Testis (tissue), 3 donors: ENCODE measurements around the gene ST6GAL1. TPM values are rescaled to one million over a fixed set of nuclear protein-coding genes. Genes with fewer than 3 reads are reported as not detected.

Experiments used
- DNase-seq: peaks from one replicate; pipeline ENCODE4 v3.0.0-alpha.2; 2019
- H3K27ac ChIP-seq, 2 donors: fragments of 200-600 bp; sonication (generic); one replicate each; pipeline ENCODE4 v1.5.1; 2019
- H3K27me3 ChIP-seq: fragments of 200-600 bp; sonication (generic); one replicate; pipeline ENCODE4 v1.5.1; 2019
- H3K36me3 ChIP-seq: fragments of 200-600 bp; sonication (generic); one replicate; pipeline ENCODE4 v1.5.1; 2017; ENCODE audit warnings: low read depth; ENCODE audit errors: missing control alignments
- H3K4me1 ChIP-seq: fragments of 200-600 bp; sonication (generic); one replicate; pipeline ENCODE4 v1.5.1; 2019
- H3K4me3 ChIP-seq, 2 donors: fragments of 200-600 bp; sonication (generic); one replicate each; pipeline ENCODE4 v1.5.1; 2017 to 2019
- H3K9me3 ChIP-seq: fragments of 200-600 bp; sonication (generic); one replicate; pipeline ENCODE4 v1.5.1; 2017
- POLR2A ChIP-seq: fragments of 450-650 bp; IDR thresholded peaks from one replicate; pipeline ENCODE4 v1.6.1; 2017; ENCODE audit warnings: antibody characterized with exemption, mild to moderate bottlenecking, moderate library complexity
- WGBS, 2 donors: methylation state at CpG; one replicate each; pipeline ENCODE4 v1.1.5; 2018; 5-methylcytosine and 5-hydroxymethylcytosine counted together
- intact Hi-C: fragments of 100-400 bp; cut with DNase I; formaldehyde crosslinking; loops from one replicate; pipeline ENCODE4 v1.15.1; 2023; ENCODE audit warnings: low total_unique reads
- polyA plus RNA-seq: library from polyadenylated mRNA; stranded (reverse); fragments of 350-450 nt; fragmentation: Illumina TruSeq; extraction: RNeasy Lipid Tissue Mini Kit (QIAGEN cat#74804); gene quantifications from one replicate; pipeline ENCODE4 v1.2.3, GENCODE V29; 2014; ENCODE audit warnings: low read depth, low replicate concordance; ENCODE audit not compliant: insufficient read depth
- total RNA-seq, 2 donors: library from RNA; depleted of rRNA; stranded (reverse); fragments of >200 nt; gene quantifications; one replicate each; pipeline ENCODE4 v1.2.3, GENCODE V29; 2016
- TF ChIP-seq, protein P1 (sequence below), 3 experiments: fragments of 450-650 bp in 2 of 3; fragments of 200-600 bp in 1 of 3; sonication (generic) in 1 of 3; IDR thresholded peaks; one replicate each; pipeline ENCODE4 v1.5.1; 2016 to 2019; ENCODE audit warnings: antibody characterized with exemption in 3 of 3, mild to moderate bottlenecking in 2 of 3, moderate library complexity in 1 of 3

The ST6GAL1 gene
- total and polyA plus RNA-seq, 3 donors from 2014 or later: 12.8 to 26.3 (median 16.9) TPM

DNA sequence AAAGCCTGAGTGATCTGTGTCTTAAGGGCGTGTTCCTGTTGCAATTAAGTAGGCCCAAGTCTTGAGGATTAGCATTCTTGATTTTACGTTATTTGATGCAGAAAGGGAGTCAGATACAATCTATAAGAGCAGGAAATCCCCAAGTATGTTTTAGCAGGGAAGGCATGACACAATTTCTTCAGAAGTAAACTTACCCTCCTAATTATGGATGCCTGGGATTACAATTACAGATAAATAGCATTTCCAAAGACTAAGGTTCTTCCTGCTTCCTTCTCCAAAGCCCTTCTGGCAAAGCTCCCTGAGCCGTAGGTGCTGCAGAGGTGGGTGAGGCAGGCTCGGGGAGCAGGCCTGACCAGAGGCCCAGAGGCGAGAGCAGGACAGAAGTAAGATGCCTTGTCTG, 34.9 kb upstream of the ST6GAL1 start:
- H3K4me1 ChIP-seq: no peaks in the 10 kb centered on the region
- no peaks in the 10 kb centered on the region for H3K36me3 ChIP-seq
- no peak for DNase-seq
- WGBS, 2 donors: 82 to 88% methylated on average over 5 of the region's 5 CpGs
- no peak overlapping the region for H3K27ac ChIP-seq
- no peaks in the 10 kb centered on the region for H3K27me3 ChIP-seq
- TF ChIP-seq, protein P1, sequence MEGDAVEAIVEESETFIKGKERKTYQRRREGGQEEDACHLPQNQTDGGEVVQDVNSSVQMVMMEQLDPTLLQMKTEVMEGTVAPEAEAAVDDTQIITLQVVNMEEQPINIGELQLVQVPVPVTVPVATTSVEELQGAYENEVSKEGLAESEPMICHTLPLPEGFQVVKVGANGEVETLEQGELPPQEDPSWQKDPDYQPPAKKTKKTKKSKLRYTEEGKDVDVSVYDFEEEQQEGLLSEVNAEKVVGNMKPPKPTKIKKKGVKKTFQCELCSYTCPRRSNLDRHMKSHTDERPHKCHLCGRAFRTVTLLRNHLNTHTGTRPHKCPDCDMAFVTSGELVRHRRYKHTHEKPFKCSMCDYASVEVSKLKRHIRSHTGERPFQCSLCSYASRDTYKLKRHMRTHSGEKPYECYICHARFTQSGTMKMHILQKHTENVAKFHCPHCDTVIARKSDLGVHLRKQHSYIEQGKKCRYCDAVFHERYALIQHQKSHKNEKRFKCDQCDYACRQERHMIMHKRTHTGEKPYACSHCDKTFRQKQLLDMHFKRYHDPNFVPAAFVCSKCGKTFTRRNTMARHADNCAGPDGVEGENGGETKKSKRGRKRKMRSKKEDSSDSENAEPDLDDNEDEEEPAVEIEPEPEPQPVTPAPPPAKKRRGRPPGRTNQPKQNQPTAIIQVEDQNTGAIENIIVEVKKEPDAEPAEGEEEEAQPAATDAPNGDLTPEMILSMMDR (IDR thresholded peaks at IDR 0.05): no peak
- TF ChIP-seq POLR2A: no peak
- intact Hi-C loops: no loop called here
- H3K4me3 ChIP-seq: no peak overlapping the region
- no peaks in the 10 kb centered on the region for H3K9me3 ChIP-seq

DNA sequence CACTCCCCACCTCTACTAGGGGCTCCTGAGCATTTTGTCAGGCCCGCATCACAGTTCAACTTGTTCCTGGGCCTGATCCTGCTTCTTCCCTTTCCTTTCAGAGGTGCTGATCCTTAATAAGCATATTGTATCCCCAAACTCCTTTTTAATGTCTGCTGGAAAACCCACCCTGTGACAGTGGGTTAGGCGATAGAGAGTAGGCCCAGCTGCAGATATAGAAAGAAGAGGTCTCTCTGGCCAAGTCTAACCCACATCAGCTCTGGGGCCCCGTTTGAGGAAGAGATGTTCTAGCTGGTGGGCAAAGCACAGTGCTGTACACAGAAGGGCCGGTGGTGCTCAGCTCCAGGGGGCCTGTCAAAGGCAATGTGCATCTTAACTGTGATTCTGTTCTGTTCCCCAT, 34.3 kb upstream of the ST6GAL1 start:
- no peak for DNase-seq
- WGBS, 2 donors: 84 to 90% methylated on average over 4 of the region's 4 CpGs
- no peaks in the 10 kb centered on the region for H3K27me3 ChIP-seq
- H3K9me3 ChIP-seq: no peaks in the 10 kb centered on the region
- TF ChIP-seq, protein P1 (IDR thresholded peaks at IDR 0.05): no peak
- TF ChIP-seq POLR2A: no peak
- intact Hi-C loops: no loop called here
- no peaks in the 10 kb centered on the region for H3K4me1 ChIP-seq
- H3K27ac ChIP-seq: no peak overlapping the region
- H3K36me3 ChIP-seq: no peaks in the 10 kb centered on the region
- H3K4me3 ChIP-seq: no peak overlapping the region

DNA sequence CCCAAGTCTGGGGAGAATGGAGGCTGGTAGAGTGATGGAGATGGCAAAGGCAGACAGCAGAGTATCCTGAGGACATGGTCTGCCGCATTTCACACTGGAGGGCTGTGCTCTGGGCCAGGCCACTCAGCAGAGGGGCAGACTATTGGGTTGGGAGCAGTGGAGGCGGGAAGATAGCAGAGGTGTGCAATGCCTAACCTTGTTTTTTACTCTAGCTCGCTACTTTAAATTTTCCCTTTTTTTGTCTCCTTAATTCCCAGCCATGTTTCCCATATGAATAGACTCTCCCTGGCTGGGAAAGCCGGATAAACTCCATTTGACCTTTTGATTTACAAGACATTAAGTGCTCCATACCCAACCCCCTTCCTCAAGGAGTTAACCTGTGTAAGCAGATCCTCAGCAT, 33.5 kb upstream of the ST6GAL1 start:
- no peaks in the 10 kb centered on the region for H3K9me3 ChIP-seq
- TF ChIP-seq, protein P1 (IDR thresholded peaks at IDR 0.05): no peak
- no peak for TF ChIP-seq POLR2A
- 61 to 71% methylated on average over 4 of the region's 4 CpGs for WGBS, 2 donors
- intact Hi-C loops: no loop called here
- DNase-seq: no peak
- H3K27me3 ChIP-seq: no peaks in the 10 kb centered on the region
- H3K4me1 ChIP-seq: no peaks in the 10 kb centered on the region
- no peak overlapping the region for H3K27ac ChIP-seq
- no peak overlapping the region for H3K4me3 ChIP-seq
- H3K36me3 ChIP-seq: no peaks in the 10 kb centered on the region

DNA sequence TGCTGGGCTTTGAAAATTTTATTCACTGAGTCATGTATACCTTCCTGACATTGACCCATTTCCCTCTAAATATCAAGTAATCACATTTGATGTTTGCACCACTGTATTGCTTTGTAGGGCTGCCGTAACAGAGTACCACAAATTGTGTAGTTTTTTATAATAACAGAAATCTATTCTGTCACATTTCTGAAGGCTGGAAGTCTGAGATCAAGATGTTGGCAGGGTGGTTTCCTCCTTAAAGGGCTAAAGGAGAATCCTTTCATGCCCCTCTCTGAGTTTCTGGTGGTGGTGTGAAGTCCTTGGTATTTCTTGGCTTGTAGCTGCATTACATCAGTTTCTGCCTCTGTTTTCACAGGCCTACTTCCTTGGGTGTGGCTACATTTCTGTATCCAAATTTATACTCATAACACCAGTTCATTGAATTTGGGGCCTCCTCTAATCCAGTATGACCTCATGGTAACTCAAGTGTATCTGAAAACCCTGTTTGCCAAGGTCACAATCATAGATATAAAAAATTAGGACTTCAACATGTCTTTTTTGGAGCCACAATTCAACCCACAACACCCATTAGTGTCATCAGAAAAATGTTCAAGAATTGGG, 29.1 kb upstream of the ST6GAL1 start:
- no peaks in the 10 kb centered on the region for H3K4me1 ChIP-seq
- WGBS, 2 donors: 77 to 80% methylated on average over 1 of the region's 1 CpG
- DNase-seq: no peak
- no peaks in the 10 kb centered on the region for H3K27me3 ChIP-seq
- intact Hi-C loops: no loop called here
- H3K9me3 ChIP-seq: no peaks in the 10 kb centered on the region
- H3K36me3 ChIP-seq: no peaks in the 10 kb centered on the region
- TF ChIP-seq POLR2A: no peak
- TF ChIP-seq, protein P1 (IDR thresholded peaks at IDR 0.05): no peak
- H3K27ac ChIP-seq: no peak overlapping the region
- H3K4me3 ChIP-seq: no peak overlapping the region

DNA sequence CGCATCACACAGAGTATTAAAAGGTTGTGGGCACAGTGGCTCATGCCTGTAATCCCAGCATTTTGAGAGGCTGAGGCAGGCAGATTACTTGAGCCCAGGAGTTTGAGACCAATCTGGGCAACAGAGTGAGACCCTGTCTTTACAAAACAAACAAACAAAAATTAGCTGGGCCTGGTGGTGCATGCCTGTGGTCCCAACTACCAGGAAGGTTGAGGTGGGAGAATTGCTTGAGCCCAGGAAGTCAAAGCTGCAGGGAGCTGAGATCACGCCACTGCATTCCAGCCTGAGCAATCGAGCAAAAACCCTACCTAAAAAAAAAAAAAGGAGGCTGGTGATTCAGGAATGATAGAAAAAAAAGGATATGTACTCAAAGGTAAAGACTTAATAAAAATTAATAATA, 28.2 kb upstream of the ST6GAL1 start:
- H3K36me3 ChIP-seq: no peaks in the 10 kb centered on the region
- no peak overlapping the region for H3K4me3 ChIP-seq
- TF ChIP-seq, protein P1 (IDR thresholded peaks at IDR 0.05): no peak
- TF ChIP-seq POLR2A: no peak
- intact Hi-C loops: no loop called here
- no peaks in the 10 kb centered on the region for H3K4me1 ChIP-seq
- H3K27me3 ChIP-seq: no peaks in the 10 kb centered on the region
- no peak overlapping the region for H3K27ac ChIP-seq
- WGBS, 2 donors: 59 to 69% methylated on average over 3 of the region's 3 CpGs
- no peak for DNase-seq
- no peaks in the 10 kb centered on the region for H3K9me3 ChIP-seq
